Glutamatergic neuron (in vitro differentiated cells): ENCODE data around the gene FOXJ1. TPM values are rescaled to one million over a fixed set of nuclear protein-coding genes. Genes with fewer than 3 reads are reported as not detected.

ENCODE experiments used
- DNase-seq: peaks from one replicate; pipeline ENCODE4 v3.0.0; 2022
- H3K27ac Mint-ChIP-seq: one replicate; pipeline ENCODE4 v1.8.0; 2020; ENCODE audit warnings: mild to moderate bottlenecking, mixed read lengths, inconsistent platforms; ENCODE audit not compliant: unreplicated experiment
- H3K27me3 Mint-ChIP-seq: one replicate; pipeline ENCODE4 v1.8.0; 2020; ENCODE audit warnings: mild to moderate bottlenecking, moderate library complexity, mixed read lengths, inconsistent platforms; ENCODE audit not compliant: unreplicated experiment
- H3K36me3 Mint-ChIP-seq: one replicate; pipeline ENCODE4 v1.8.0; 2020; ENCODE audit warnings: mild to moderate bottlenecking, mixed read lengths, inconsistent platforms; ENCODE audit not compliant: unreplicated experiment
- H3K4me1 Mint-ChIP-seq: one replicate; pipeline ENCODE4 v1.8.0; 2020; ENCODE audit warnings: mild to moderate bottlenecking, low read depth, mixed read lengths, inconsistent platforms; ENCODE audit not compliant: unreplicated experiment
- H3K4me3 Mint-ChIP-seq: one replicate; pipeline ENCODE4 v1.8.0; 2020; ENCODE audit warnings: mild to moderate bottlenecking, mixed read lengths, inconsistent platforms; ENCODE audit not compliant: unreplicated experiment
- H3K9me3 Mint-ChIP-seq: one replicate; pipeline ENCODE4 v1.8.0; 2020; ENCODE audit warnings: mild to moderate bottlenecking, moderate library complexity, mixed read lengths, inconsistent platforms; ENCODE audit not compliant: unreplicated experiment
- total RNA-seq: library from RNA; stranded (reverse); fragmentation: NEBNext Ultra II Directional; extraction: Animal tissue kit (Norgen Biotek cat#: 25700); gene quantifications from one replicate; pipeline ENCODE4 v1.2.1, GENCODE V29; 2021; ENCODE audit not compliant: unreplicated experiment
- TF ChIP-seq, protein P1 (sequence below): fragments of 200-600 bp; sonication (generic); IDR thresholded peaks from one replicate; pipeline ENCODE4 v1.5.0; 2021; ENCODE audit not compliant: partially characterized antibody, unreplicated experiment

Gene FOXJ1
- total RNA-seq, 1 donor from 2014 or later, result not detected

- H3K27ac Mint-ChIP-seq, result no peak overlapping the region
- no peak overlapping the region for H3K4me3 Mint-ChIP-seq
- peak; percentile 15 for DNase-seq
- H3K27me3 Mint-ChIP-seq, result peaks cover 25% of the 10 kb centered on the region
- H3K36me3 Mint-ChIP-seq, result no peaks in the 10 kb centered on the region
- H3K4me1 Mint-ChIP-seq, result peaks cover 3% of the 10 kb centered on the region
- peaks cover 3% of the 10 kb centered on the region for H3K9me3 Mint-ChIP-seq
- TF ChIP-seq, protein P1, sequence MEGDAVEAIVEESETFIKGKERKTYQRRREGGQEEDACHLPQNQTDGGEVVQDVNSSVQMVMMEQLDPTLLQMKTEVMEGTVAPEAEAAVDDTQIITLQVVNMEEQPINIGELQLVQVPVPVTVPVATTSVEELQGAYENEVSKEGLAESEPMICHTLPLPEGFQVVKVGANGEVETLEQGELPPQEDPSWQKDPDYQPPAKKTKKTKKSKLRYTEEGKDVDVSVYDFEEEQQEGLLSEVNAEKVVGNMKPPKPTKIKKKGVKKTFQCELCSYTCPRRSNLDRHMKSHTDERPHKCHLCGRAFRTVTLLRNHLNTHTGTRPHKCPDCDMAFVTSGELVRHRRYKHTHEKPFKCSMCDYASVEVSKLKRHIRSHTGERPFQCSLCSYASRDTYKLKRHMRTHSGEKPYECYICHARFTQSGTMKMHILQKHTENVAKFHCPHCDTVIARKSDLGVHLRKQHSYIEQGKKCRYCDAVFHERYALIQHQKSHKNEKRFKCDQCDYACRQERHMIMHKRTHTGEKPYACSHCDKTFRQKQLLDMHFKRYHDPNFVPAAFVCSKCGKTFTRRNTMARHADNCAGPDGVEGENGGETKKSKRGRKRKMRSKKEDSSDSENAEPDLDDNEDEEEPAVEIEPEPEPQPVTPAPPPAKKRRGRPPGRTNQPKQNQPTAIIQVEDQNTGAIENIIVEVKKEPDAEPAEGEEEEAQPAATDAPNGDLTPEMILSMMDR, result no peak
Observed at GRCh38 chr17:76136276-76137000, 4.6 kb downstream of the FOXJ1 start.

GRCh38 chr17:76135810-76136188 lies 5.2 kb downstream of the FOXJ1 start:
- TF ChIP-seq, protein P1, result no peak
- peak; percentile 10 for DNase-seq
- Mint-ChIP-seq H3K9me3 (peaks cover 3% of the 10 kb centered on the region), H3K36me3 (no peaks in the 10 kb centered on the region), H3K27me3 (peaks cover 29% of the 10 kb centered on the region), H3K4me1 (peaks cover 3% of the 10 kb centered on the region), H3K27ac (no peak overlapping the region), H3K4me3 (no peak overlapping the region)

GRCh38 chr17:76134911-76135809 lies 5.9 kb downstream of the FOXJ1 start:
- Mint-ChIP-seq H3K9me3 (peaks cover 1% of the 10 kb centered on the region), H3K4me3 (no peak overlapping the region), H3K4me1 (peaks cover 3% of the 10 kb centered on the region), H3K27me3 (peaks cover 29% of the 10 kb centered on the region), H3K36me3 (no peaks in the 10 kb centered on the region), H3K27ac (no peak overlapping the region)
- TF ChIP-seq, protein P1, result no peak
- peak; percentile 12 for DNase-seq

DNA sequence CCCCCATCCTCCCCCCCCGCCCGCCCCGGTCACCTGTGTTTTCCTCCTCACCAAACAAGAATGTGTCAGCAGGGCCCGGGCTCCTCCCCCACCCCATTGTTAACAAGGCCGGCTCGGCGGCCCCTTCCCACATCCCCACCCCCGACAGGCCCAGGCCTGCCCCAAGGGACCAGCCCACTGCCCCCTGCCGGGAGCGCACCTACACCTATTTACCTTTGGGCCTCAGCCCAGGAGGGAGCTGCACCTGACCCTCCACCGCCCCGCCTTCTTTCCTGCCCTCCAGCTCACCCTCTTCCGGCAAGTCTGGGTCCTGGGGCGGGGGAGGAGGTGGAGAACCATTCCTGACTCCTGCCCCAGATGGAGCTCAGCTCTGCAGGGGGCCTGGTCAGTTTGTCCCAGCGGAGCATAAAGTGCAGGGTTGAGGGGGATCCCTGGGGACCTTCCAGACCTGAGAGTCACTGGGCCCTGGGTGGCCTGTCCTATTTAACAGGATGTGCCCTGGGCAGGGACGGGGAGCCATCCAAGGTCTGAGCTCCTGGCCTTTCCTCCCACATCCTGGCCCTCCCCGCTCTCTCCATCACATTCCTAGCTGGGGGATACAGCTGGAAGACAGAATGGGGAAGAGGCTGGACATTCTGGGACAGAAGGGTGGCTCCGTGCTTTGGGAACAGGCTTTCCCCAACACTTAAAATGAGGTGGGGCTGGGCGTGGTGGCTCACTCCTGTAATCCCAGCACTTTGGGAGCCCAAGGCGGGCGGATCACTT lies 8.3 kb downstream of the FOXJ1 start:
- Mint-ChIP-seq H3K27me3 (peaks cover 23% of the 10 kb centered on the region), H3K4me1 (peaks cover under 1% of the 10 kb centered on the region)
- no peak for DNase-seq

More for the DNA sequence above, 8.3 kb downstream of the FOXJ1 start:
- TF ChIP-seq, protein P1, result no peak
- Mint-ChIP-seq H3K27ac (no peak overlapping the region), H3K4me3 (no peak overlapping the region), H3K36me3 (no peaks in the 10 kb centered on the region), H3K9me3 (peaks cover 1% of the 10 kb centered on the region)
